ENCODE results near the gene MEIS1.
A peak's percentile ranks its signal among the peaks of the same experiment; 100 is the strongest.

Gene MEIS1

DNA sequence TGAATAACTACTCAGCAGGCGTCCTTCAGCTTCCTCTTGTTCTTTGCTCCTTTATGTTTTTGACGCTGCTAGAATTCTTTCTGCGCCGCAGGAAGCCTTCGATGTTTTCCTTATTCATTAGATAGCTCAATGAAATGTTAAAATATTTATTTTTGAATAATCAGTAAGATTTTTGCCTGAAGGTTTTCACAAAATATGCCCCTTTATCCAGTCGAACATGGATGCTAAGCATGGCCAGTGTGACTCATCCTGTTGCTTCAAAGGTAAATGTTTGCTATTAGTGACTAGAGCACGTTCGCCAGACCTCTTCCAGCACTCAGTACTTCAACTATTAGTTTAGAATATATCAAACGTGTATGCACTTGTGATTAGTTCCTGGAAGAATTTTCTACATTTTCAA, 7.6 kb upstream of the MEIS1 start:
- H3K4me1 ChIP-seq (ENCODE audit: control insufficient read depth, insufficient read depth, low read length) = peaks cover 12% of the 10 kb centered on the region; the same call in 1 of the 2 replicates
- CTCF ChIA-PET = interaction anchor here (1.2 to 2.6 kb wide), 3 partner anchors 11 to 58 kb away, joined by 3 to 8 read pairs (median 3); no protein-coding TSS in a partner anchor
- no peak overlapping the region for H3K4me3 ChIP-seq (ENCODE audit: low read depth, low read length)
- H3K27ac ChIP-seq (ENCODE audit: extremely low read depth, low read depth, low read length) = no peak overlapping the region
- no peaks in the 10 kb centered on the region for H3K36me3 ChIP-seq (ENCODE audit: control insufficient read depth in 2 of 2, insufficient read depth in 1 of 2, low read length in 2 of 2)
- H3K9me3 ChIP-seq (ENCODE audit: control insufficient read depth, insufficient read depth, low read depth, low read length) = no peaks in the 10 kb centered on the region
- TF ChIP-seq ZNF621 (tag by site-specific recombination; IDR thresholded peaks at IDR 0.05) (no peak), ZNF202 (tag by site-specific recombination; IDR thresholded peaks at IDR 0.05; ENCODE audit: borderline replicate concordance) (no peak), GLI4 (tag by site-specific recombination; IDR thresholded peaks at IDR 0.05) (no peak), ZNF610 (tag by site-specific recombination; IDR thresholded peaks at IDR 0.05; ENCODE audit: borderline replicate concordance) (no peak), HOXD13 (CRISPR knock-in tag; IDR thresholded peaks at IDR 0.05; ENCODE audit: borderline replicate concordance) (no peak)
- TF ChIP-seq, protein P1, sequence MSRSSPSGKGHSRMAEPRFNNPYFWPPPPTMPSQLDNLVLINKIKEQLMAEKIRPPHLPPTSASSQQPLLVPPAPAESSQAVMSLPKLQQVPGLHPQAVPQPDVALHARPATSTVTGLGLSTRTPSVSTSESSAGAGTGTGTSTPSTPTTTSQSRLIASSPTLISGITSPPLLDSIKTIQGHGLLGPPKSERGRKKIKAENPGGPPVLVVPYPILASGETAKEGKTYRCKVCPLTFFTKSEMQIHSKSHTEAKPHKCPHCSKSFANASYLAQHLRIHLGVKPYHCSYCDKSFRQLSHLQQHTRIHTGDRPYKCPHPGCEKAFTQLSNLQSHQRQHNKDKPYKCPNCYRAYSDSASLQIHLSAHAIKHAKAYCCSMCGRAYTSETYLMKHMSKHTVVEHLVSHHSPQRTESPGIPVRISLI (tag by site-specific recombination; IDR thresholded peaks at IDR 0.05) = no peak
- TF ChIP-seq, protein P2, sequence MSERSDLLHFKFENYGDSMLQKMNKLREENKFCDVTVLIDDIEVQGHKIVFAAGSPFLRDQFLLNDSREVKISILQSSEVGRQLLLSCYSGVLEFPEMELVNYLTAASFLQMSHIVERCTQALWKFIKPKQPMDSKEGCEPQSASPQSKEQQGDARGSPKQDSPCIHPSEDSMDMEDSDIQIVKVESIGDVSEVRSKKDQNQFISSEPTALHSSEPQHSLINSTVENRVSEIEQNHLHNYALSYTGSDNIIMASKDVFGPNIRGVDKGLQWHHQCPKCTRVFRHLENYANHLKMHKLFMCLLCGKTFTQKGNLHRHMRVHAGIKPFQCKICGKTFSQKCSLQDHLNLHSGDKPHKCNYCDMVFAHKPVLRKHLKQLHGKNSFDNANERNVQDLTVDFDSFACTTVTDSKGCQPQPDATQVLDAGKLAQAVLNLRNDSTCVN (tag by site-specific recombination; optimal IDR thresholded peaks at IDR 0.05) = no peak
- POLR2A ChIA-PET = no interaction called here

DNA sequence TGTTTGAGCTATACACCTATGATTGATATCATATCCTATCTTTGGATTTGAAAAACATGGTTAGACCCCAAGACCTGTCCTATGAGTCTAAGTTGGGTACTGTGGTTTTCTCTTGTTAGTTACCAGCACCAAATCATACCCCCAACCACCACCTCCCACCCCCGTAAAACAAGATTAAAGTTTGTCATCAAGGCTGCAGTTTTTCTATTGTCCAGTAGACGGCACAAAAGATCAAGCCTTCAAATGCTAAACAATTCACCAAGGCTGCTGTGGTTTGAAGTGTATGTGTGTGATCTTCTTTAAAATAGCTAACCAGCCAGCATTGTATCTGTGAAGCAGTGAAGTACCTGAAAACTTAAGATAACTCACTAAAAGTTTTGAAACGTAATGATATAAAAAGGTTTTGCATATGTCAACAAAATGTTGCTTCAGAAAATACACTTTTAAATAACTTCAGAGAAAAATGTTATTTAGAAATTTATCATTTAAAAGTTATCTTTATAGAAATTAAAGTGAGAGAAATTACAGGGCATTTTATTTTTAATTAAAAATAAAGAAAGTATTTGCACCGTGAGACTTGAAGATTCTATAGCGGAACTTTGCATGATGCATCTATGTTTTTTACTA, 5.8 kb upstream of the MEIS1 start:
- H3K4me1 ChIP-seq (ENCODE audit: control insufficient read depth, insufficient read depth, low read length) = peaks cover 12% of the 10 kb centered on the region; the same call in 1 of the 2 replicates
- no peak overlapping the region for H3K27ac ChIP-seq (ENCODE audit: extremely low read depth, low read depth, low read length)
- ChIA-PET POLR2A (no interaction called here), CTCF (interaction anchor here (0.6 to 2.6 kb wide), 20 partner anchors 13 to 1601 kb away, joined by 3 to 8 read pairs (median 3); no protein-coding TSS in a partner anchor)
- no peaks in the 10 kb centered on the region for H3K36me3 ChIP-seq (ENCODE audit: control insufficient read depth in 2 of 2, insufficient read depth in 1 of 2, low read length in 2 of 2)
- H3K4me3 ChIP-seq (ENCODE audit: low read depth, low read length) = no peak overlapping the region
- H3K9me3 ChIP-seq (ENCODE audit: control insufficient read depth, insufficient read depth, low read depth, low read length) = no peaks in the 10 kb centered on the region
- TF ChIP-seq, protein P3, sequence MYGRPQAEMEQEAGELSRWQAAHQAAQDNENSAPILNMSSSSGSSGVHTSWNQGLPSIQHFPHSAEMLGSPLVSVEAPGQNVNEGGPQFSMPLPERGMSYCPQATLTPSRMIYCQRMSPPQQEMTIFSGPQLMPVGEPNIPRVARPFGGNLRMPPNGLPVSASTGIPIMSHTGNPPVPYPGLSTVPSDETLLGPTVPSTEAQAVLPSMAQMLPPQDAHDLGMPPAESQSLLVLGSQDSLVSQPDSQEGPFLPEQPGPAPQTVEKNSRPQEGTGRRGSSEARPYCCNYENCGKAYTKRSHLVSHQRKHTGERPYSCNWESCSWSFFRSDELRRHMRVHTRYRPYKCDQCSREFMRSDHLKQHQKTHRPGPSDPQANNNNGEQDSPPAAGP (tag by site-specific recombination; IDR thresholded peaks at IDR 0.05) = no peak
- no peak for TF ChIP-seq ZNF548 (tag by site-specific recombination; IDR thresholded peaks at IDR 0.05)
- TF ChIP-seq, protein P4, sequence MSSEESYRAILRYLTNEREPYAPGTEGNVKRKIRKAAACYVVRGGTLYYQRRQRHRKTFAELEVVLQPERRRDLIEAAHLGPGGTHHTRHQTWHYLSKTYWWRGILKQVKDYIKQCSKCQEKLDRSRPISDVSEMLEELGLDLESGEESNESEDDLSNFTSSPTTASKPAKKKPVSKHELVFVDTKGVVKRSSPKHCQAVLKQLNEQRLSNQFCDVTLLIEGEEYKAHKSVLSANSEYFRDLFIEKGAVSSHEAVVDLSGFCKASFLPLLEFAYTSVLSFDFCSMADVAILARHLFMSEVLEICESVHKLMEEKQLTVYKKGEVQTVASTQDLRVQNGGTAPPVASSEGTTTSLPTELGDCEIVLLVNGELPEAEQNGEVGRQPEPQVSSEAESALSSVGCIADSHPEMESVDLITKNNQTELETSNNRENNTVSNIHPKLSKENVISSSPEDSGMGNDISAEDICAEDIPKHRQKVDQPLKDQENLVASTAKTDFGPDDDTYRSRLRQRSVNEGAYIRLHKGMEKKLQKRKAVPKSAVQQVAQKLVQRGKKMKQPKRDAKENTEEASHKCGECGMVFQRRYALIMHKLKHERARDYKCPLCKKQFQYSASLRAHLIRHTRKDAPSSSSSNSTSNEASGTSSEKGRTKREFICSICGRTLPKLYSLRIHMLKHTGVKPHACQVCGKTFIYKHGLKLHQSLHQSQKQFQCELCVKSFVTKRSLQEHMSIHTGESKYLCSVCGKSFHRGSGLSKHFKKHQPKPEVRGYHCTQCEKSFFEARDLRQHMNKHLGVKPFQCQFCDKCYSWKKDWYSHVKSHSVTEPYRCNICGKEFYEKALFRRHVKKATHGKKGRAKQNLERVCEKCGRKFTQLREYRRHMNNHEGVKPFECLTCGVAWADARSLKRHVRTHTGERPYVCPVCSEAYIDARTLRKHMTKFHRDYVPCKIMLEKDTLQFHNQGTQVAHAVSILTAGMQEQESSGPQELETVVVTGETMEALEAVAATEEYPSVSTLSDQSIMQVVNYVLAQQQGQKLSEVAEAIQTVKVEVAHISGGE (tag by site-specific recombination; conservative IDR thresholded peaks at IDR 0.05; ENCODE audit: low read depth) = no peak
- TF ChIP-seq ZNF112 (tag by site-specific recombination; IDR thresholded peaks at IDR 0.05) = no peak
- no peak for TF ChIP-seq ZFHX2 (tag by site-specific recombination; conservative IDR thresholded peaks at IDR 0.05)
- TF ChIP-seq, protein P5, sequence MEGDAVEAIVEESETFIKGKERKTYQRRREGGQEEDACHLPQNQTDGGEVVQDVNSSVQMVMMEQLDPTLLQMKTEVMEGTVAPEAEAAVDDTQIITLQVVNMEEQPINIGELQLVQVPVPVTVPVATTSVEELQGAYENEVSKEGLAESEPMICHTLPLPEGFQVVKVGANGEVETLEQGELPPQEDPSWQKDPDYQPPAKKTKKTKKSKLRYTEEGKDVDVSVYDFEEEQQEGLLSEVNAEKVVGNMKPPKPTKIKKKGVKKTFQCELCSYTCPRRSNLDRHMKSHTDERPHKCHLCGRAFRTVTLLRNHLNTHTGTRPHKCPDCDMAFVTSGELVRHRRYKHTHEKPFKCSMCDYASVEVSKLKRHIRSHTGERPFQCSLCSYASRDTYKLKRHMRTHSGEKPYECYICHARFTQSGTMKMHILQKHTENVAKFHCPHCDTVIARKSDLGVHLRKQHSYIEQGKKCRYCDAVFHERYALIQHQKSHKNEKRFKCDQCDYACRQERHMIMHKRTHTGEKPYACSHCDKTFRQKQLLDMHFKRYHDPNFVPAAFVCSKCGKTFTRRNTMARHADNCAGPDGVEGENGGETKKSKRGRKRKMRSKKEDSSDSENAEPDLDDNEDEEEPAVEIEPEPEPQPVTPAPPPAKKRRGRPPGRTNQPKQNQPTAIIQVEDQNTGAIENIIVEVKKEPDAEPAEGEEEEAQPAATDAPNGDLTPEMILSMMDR (tag by site-specific recombination; IDR thresholded peaks at IDR 0.05) = peak; percentile 57; the same call in 1 of the 2 replicates
- TF ChIP-seq ZNF610 (tag by site-specific recombination; IDR thresholded peaks at IDR 0.05; ENCODE audit: borderline replicate concordance) = no peak
- 0 out of 2 replicates have a peak, but pooled peaks have one; percentile 52 for TF ChIP-seq ZNF660 (tag by site-specific recombination; IDR thresholded peaks at IDR 0.05)
- TF ChIP-seq ZNF302 (tag by site-specific recombination; IDR thresholded peaks at IDR 0.05; ENCODE audit: low read depth) = no peak
- TF ChIP-seq, protein P6, sequence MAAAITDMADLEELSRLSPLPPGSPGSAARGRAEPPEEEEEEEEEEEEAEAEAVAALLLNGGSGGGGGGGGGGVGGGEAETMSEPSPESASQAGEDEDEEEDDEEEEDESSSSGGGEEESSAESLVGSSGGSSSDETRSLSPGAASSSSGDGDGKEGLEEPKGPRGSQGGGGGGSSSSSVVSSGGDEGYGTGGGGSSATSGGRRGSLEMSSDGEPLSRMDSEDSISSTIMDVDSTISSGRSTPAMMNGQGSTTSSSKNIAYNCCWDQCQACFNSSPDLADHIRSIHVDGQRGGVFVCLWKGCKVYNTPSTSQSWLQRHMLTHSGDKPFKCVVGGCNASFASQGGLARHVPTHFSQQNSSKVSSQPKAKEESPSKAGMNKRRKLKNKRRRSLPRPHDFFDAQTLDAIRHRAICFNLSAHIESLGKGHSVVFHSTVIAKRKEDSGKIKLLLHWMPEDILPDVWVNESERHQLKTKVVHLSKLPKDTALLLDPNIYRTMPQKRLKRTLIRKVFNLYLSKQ (tag by site-specific recombination; IDR thresholded peaks at IDR 0.05; ENCODE audit: borderline replicate concordance) = no peak
- no peak for TF ChIP-seq ZNF48 (tag by site-specific recombination; IDR thresholded peaks at IDR 0.05)
- TF ChIP-seq ZNF423 (tag by site-specific recombination; IDR thresholded peaks at IDR 0.05) = no peak
- no peak for TF ChIP-seq ZNF366 (tag by site-specific recombination; conservative IDR thresholded peaks at IDR 0.05)
- TF ChIP-seq, protein P2 (tag by site-specific recombination; optimal IDR thresholded peaks at IDR 0.05) = no peak

Data from HEK293 (cell line).